Hepatocyte (in vitro differentiated cells): ENCODE measurements around the gene LBX1. TPM values are rescaled to one million over a fixed set of nuclear protein-coding genes. Genes with fewer than 3 reads are reported as not detected.

ENCODE experiments used
- DNase-seq: peaks from one replicate; pipeline ENCODE4 v3.0.0-alpha.2; 2016; ENCODE audit warnings: low spot score
- H2AFZ ChIP-seq: fragments of 200-600 bp; sonication (generic); 2 replicates; pipeline ENCODE4 v1.6.0; 2016; ENCODE audit warnings: antibody characterized with exemption, mild to moderate bottlenecking
- H3K27ac ChIP-seq: fragments of 200-600 bp; sonication (generic); 2 replicates; pipeline ENCODE4 v1.5.1; 2016; ENCODE audit warnings: mild to moderate bottlenecking
- H3K27me3 ChIP-seq: fragments of 200-600 bp; sonication (generic); 2 replicates; pipeline ENCODE4 v1.6.1; 2016
- H3K36me3 ChIP-seq: fragments of 200-600 bp; sonication (generic); replicated peaks from 2 replicates; pipeline ENCODE4 v1.5.1; 2016; ENCODE audit warnings: low read depth; ENCODE audit not compliant: insufficient read depth
- H3K4me1 ChIP-seq: fragments of 200-600 bp; sonication (generic); 2 replicates; pipeline ENCODE4 v1.5.1; 2016; ENCODE audit warnings: mild to moderate bottlenecking, moderate library complexity; ENCODE audit not compliant: insufficient read depth
- H3K4me2 ChIP-seq: fragments of 200-600 bp; sonication (generic); 2 replicates; pipeline ENCODE4 v1.6.0; 2016
- H3K4me3 ChIP-seq: fragments of 200-600 bp; sonication (generic); 2 replicates; pipeline ENCODE4 v1.5.1; 2016; ENCODE audit warnings: mild to moderate bottlenecking
- H3K79me2 ChIP-seq: fragments of 200-600 bp; sonication (generic); 2 replicates; pipeline ENCODE4 v1.6.0; 2017; ENCODE audit warnings: mild to moderate bottlenecking
- H3K9me2 ChIP-seq: fragments of 200-600 bp; sonication (generic); replicated peaks from 2 replicates; pipeline ENCODE4 v1.6.0; 2017; ENCODE audit warnings: mild to moderate bottlenecking; ENCODE audit not compliant: insufficient read depth
- H3K9me3 ChIP-seq: fragments of 200-600 bp; sonication (generic); 2 replicates; pipeline ENCODE4 v1.5.1; 2016; ENCODE audit warnings: low read depth, mild to moderate bottlenecking
- H4K20me1 ChIP-seq: fragments of 200-600 bp; sonication (generic); 2 replicates; pipeline ENCODE4 v1.6.0; 2016; ENCODE audit warnings: mild to moderate bottlenecking; ENCODE audit not compliant: insufficient read depth, poor library complexity, severe bottlenecking
- CTCF ChIP-seq: fragments of 200-600 bp; sonication (generic); IDR thresholded peaks from 2 replicates; pipeline ENCODE4 v1.5.1; 2016; ENCODE audit warnings: antibody characterized with exemption, mild to moderate bottlenecking; ENCODE audit not compliant: poor library complexity
- EZH2 ChIP-seq: fragments of 200-600 bp; sonication (generic); IDR thresholded peaks from 2 replicates; pipeline ENCODE4 v1.6.1; 2016; ENCODE audit warnings: antibody characterized with exemption, mild to moderate bottlenecking, borderline replicate concordance
- EZH2phosphoT487 ChIP-seq: fragments of 200-600 bp; sonication (generic); IDR thresholded peaks from one replicate; pipeline ENCODE4 v1.6.1; 2018; ENCODE audit warnings: antibody characterized with exemption, mild to moderate bottlenecking, low read depth, moderate library complexity; ENCODE audit not compliant: unreplicated experiment, severe bottlenecking
- whole genome bisulfite sequencing: methylation state at CpG from one replicate; pipeline ENCODE4 v1.1.6; 2016; ENCODE audit warnings: low lambda C conversion rate; ENCODE audit errors: missing lambda C conversion rate; 5-methylcytosine and 5-hydroxymethylcytosine counted together
- polyA plus RNA-seq: library from polyadenylated mRNA; unstranded; fragments of >200 nt; fragmentation: Nextera tagmentation; extraction: Ambion mirVana; gene quantifications from 2 replicates; pipeline ENCODE4 v1.2.1, GENCODE V29; 2016
- total RNA-seq: library from RNA; depleted of rRNA; stranded (reverse); fragments of >200 nt; gene quantifications from 2 replicates; pipeline ENCODE4 v1.2.3, GENCODE V29; 2014

LBX1 gene
- total and polyA plus RNA-seq, 2 experiments from 2014 or later = not detected

- H2AFZ ChIP-seq = peak overlapping the region; percentile 60
- no peaks in the 10 kb centered on the region for H3K9me2 ChIP-seq
- no peaks in the 10 kb centered on the region for H3K9me3 ChIP-seq
- no peaks in the 10 kb centered on the region for H3K36me3 ChIP-seq
- H3K27ac ChIP-seq = no peak overlapping the region
- peaks cover 99% of the 10 kb centered on the region for H3K27me3 ChIP-seq
- H3K4me1 ChIP-seq = peaks cover 29% of the 10 kb centered on the region
- H3K4me3 ChIP-seq = no peak overlapping the region
- H4K20me1 ChIP-seq = no peaks in the 10 kb centered on the region
- H3K4me2 ChIP-seq = peak overlapping the region; percentile 77
- no peak for DNase-seq
- H3K79me2 ChIP-seq = no peaks in the 10 kb centered on the region
- 11% methylated on average over 23 of the region's 23 CpGs for WGBS
- TF ChIP-seq EZH2 (peak; percentile 63), EZH2phosphoT487 (peak; percentile 88), CTCF (no peak)
Observed at GRCh38 chr10:101225846-101226421, 3.3 kb downstream of the LBX1 start.

- 4% methylated on average over 51 of the region's 53 CpGs for WGBS
- H3K27ac ChIP-seq = no peak overlapping the region
- peak overlapping the region; percentile 63 for H3K4me2 ChIP-seq
- H3K4me3 ChIP-seq = no peak overlapping the region
- TF ChIP-seq CTCF = no peak
- peak; percentile 70 for TF ChIP-seq EZH2
- TF ChIP-seq EZH2phosphoT487 = peak; percentile 89
- H3K9me2 ChIP-seq = no peaks in the 10 kb centered on the region
- H4K20me1 ChIP-seq = no peaks in the 10 kb centered on the region
- peak overlapping the region; percentile 49 for H2AFZ ChIP-seq
- H3K27me3 ChIP-seq = peaks cover 99% of the 10 kb centered on the region
- H3K36me3 ChIP-seq = no peaks in the 10 kb centered on the region
- DNase-seq = no peak
- H3K4me1 ChIP-seq = peaks cover 28% of the 10 kb centered on the region
- H3K9me3 ChIP-seq = no peaks in the 10 kb centered on the region
- H3K79me2 ChIP-seq = no peaks in the 10 kb centered on the region
Observed at GRCh38 chr10:101224910-101225823, 4.1 kb downstream of the LBX1 start.

DNA sequence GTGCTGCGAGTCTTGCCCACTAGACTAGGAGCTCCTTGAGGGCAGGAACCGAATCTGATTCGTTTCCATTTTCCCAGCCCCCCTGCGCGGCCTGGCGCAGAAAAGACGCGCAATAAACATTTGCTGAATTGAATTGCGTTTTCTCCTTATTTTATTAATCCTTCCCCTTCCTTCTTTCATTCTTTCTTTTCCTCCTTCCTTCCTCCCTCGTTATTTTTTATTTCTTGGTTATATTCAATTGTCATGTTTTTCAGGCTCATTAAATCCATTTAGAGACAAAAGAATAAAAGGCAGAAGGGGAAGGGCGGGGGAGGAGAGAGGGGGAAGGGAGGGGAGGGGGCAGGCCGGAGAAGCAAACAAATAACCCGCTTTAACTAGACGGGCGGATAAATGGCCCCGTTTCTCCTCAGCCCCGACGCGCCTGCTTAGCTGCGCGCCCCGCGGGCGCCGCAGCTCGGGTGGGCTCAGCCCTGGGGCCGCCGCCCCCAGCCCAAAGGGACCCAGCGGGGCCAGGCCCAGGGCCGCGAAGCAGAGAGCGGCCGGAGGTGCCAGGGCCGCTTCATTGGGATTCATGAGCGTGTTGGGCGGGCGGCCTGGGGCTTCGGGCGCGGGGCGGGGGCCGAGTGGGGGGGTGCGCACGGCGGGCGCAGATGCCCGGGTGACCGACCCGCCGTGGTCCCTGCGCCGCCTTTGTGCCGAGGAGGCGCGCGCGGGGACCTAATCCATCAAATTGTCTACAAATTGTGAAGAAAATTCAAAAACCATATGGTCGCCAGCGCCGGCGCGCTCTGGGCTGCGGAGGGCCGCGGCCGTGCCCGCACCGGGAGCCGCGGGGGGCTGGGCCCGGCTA lies 5.0 kb downstream of the LBX1 start:
- H3K27me3 ChIP-seq = peaks cover 99% of the 10 kb centered on the region
- WGBS = 3% methylated on average over 44 of the region's 71 CpGs
- H3K36me3 ChIP-seq = no peaks in the 10 kb centered on the region
- H3K4me1 ChIP-seq = peaks cover 20% of the 10 kb centered on the region
- no peaks in the 10 kb centered on the region for H3K9me3 ChIP-seq
- peak overlapping the region; percentile 49 for H2AFZ ChIP-seq
- DNase-seq = no peak
- no peaks in the 10 kb centered on the region for H4K20me1 ChIP-seq
- TF ChIP-seq EZH2 (peak; percentile 56), CTCF (no peak), EZH2phosphoT487 (peak; percentile 77)
- no peak overlapping the region for H3K4me3 ChIP-seq
- H3K4me2 ChIP-seq = peak overlapping the region; percentile 63
- no peak overlapping the region for H3K27ac ChIP-seq
- no peaks in the 10 kb centered on the region for H3K9me2 ChIP-seq
- H3K79me2 ChIP-seq = no peaks in the 10 kb centered on the region
